IPS-18a (cell line): ENCODE measurements around the gene SH3RF2.

Experiments used
- H3K27ac ChIP-seq: one replicate; pipeline ENCODE4 v1.5.1; 2013; ENCODE audit warnings: low read length
- H3K27me3 ChIP-seq: one replicate; pipeline ENCODE4 v1.6.1; 2013; ENCODE audit warnings: mild to moderate bottlenecking, low read length; ENCODE audit not compliant: control insufficient read depth, insufficient read depth
- H3K36me3 ChIP-seq: one replicate; pipeline ENCODE4 v1.6.1; 2013; ENCODE audit warnings: low read depth, low read length; ENCODE audit not compliant: control insufficient read depth
- H3K4me1 ChIP-seq: one replicate; pipeline ENCODE4 v1.6.1; 2013; ENCODE audit warnings: low read depth, low read length; ENCODE audit not compliant: control insufficient read depth
- H3K4me3 ChIP-seq: one replicate; pipeline ENCODE4 v1.5.1; 2013; ENCODE audit warnings: low read length
- H3K9ac ChIP-seq: one replicate; pipeline ENCODE4 v1.6.1; 2013; ENCODE audit warnings: mild to moderate bottlenecking, low read length, moderate library complexity
- H3K9me3 ChIP-seq: one replicate; pipeline ENCODE4 v1.6.1; 2013; ENCODE audit warnings: low read depth, low read length; ENCODE audit not compliant: control insufficient read depth

The SH3RF2 gene

DNA sequence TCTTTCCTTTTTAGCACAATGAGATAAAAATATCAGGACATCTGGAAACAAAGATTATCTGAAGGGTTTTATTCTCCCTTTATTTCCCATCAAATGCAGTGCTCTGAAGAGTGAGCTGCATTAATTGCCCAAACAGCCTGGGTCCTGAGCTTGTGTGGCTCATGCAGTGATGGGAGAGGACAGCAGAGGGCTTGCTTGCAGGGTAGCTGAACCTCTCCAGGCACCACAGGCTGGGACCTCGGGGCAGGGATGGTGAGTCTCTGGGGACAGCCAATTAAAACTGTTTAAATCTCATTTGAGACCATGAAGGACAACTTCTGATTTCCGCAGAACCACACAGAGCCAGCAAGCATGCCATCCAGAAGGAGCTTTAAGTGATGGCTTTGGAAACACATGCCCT lies 97.7 kb downstream of the SH3RF2 start:
- Histone ChIP-seq H3K36me3 (no peaks in the 10 kb centered on the region), H3K27me3 (no peaks in the 10 kb centered on the region), H3K27ac (no peak overlapping the region), H3K9me3 (no peaks in the 10 kb centered on the region), H3K9ac (no peak overlapping the region), H3K4me1 (no peaks in the 10 kb centered on the region), H3K4me3 (no peak overlapping the region)

- Histone ChIP-seq H3K9me3 (no peaks in the 10 kb centered on the region), H3K4me3 (no peak overlapping the region), H3K27ac (no peak overlapping the region), H3K4me1 (no peaks in the 10 kb centered on the region), H3K9ac (no peak overlapping the region), H3K27me3 (no peaks in the 10 kb centered on the region), H3K36me3 (no peaks in the 10 kb centered on the region)
These were observed 98.2 kb downstream of the SH3RF2 start for GRCh38 chr5:146034605-146035004.

DNA sequence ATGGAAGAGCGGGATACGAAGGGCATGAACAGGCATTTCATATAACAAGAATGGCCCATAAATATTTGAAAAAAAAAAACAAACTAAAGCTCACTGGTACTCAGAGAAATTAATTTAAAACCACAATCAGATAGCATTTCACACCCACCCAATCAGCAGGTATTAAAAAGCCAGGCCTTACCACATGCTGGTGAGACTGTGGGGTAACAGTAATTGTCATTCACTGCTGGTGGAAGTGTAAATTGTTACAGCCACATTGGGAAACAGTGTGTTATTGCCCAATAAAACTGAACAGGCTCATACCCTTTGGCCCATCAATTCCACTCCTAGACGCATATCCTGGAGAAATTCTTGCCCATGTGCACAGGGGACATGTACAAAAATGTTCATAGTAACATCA lies 103.0 kb downstream of the SH3RF2 start:
- H3K4me1 ChIP-seq: no peaks in the 10 kb centered on the region
- no peaks in the 10 kb centered on the region for H3K9me3 ChIP-seq
- H3K9ac ChIP-seq: no peak overlapping the region
- H3K27me3 ChIP-seq: no peaks in the 10 kb centered on the region
- H3K36me3 ChIP-seq: no peaks in the 10 kb centered on the region
- no peak overlapping the region for H3K27ac ChIP-seq
- no peak overlapping the region for H3K4me3 ChIP-seq

GRCh38 chr5:146040527-146040926 lies 104.1 kb downstream of the SH3RF2 start:
- no peaks in the 10 kb centered on the region for H3K27me3 ChIP-seq
- no peak overlapping the region for H3K27ac ChIP-seq
- H3K4me1 ChIP-seq: no peaks in the 10 kb centered on the region
- no peak overlapping the region for H3K9ac ChIP-seq
- no peaks in the 10 kb centered on the region for H3K36me3 ChIP-seq
- no peaks in the 10 kb centered on the region for H3K9me3 ChIP-seq
- no peak overlapping the region for H3K4me3 ChIP-seq

GRCh38 chr5:146041180-146041789 lies 104.9 kb downstream of the SH3RF2 start:
- Histone ChIP-seq H3K9me3 (no peaks in the 10 kb centered on the region), H3K36me3 (no peaks in the 10 kb centered on the region), H3K27me3 (no peaks in the 10 kb centered on the region), H3K4me1 (no peaks in the 10 kb centered on the region), H3K27ac (no peak overlapping the region), H3K9ac (no peak overlapping the region), H3K4me3 (no peak overlapping the region)

GRCh38 chr5:146042628-146043279 lies 106.4 kb downstream of the SH3RF2 start:
- no peak overlapping the region for H3K27ac ChIP-seq
- no peak overlapping the region for H3K4me3 ChIP-seq
- no peaks in the 10 kb centered on the region for H3K9me3 ChIP-seq
- H3K9ac ChIP-seq: no peak overlapping the region
- H3K4me1 ChIP-seq: no peaks in the 10 kb centered on the region
- no peaks in the 10 kb centered on the region for H3K36me3 ChIP-seq
- H3K27me3 ChIP-seq: no peaks in the 10 kb centered on the region

GRCh38 chr5:146043722-146044121 lies 107.3 kb downstream of the SH3RF2 start:
- Histone ChIP-seq H3K9ac (no peak overlapping the region), H3K27me3 (no peaks in the 10 kb centered on the region), H3K4me3 (no peak overlapping the region), H3K36me3 (no peaks in the 10 kb centered on the region), H3K9me3 (no peaks in the 10 kb centered on the region), H3K4me1 (no peaks in the 10 kb centered on the region), H3K27ac (no peak overlapping the region)

DNA sequence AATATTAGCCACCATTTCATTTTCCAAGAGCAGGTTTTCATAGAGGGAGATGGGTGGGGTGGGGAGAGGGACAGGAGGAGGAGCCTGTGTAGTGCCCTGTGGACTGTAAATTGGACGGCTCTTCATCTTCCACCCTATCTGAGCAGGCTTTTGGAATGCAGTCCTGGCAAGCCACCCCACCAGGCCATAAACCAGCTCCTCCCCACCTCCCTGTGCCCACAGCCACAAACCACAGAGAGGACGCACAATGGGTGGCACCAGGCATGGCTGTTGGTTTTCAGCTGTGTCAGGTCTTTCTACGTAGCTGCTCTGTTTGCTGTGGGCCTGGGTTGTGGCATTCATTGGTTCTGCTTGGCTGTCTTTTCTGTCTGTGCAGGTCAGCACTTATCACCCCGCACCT lies 111.0 kb downstream of the SH3RF2 start:
- H3K9me3 ChIP-seq: no peaks in the 10 kb centered on the region
- no peak overlapping the region for H3K9ac ChIP-seq
- no peak overlapping the region for H3K4me3 ChIP-seq
- H3K27ac ChIP-seq: no peak overlapping the region
- no peaks in the 10 kb centered on the region for H3K4me1 ChIP-seq
- H3K27me3 ChIP-seq: no peaks in the 10 kb centered on the region
- no peaks in the 10 kb centered on the region for H3K36me3 ChIP-seq

DNA sequence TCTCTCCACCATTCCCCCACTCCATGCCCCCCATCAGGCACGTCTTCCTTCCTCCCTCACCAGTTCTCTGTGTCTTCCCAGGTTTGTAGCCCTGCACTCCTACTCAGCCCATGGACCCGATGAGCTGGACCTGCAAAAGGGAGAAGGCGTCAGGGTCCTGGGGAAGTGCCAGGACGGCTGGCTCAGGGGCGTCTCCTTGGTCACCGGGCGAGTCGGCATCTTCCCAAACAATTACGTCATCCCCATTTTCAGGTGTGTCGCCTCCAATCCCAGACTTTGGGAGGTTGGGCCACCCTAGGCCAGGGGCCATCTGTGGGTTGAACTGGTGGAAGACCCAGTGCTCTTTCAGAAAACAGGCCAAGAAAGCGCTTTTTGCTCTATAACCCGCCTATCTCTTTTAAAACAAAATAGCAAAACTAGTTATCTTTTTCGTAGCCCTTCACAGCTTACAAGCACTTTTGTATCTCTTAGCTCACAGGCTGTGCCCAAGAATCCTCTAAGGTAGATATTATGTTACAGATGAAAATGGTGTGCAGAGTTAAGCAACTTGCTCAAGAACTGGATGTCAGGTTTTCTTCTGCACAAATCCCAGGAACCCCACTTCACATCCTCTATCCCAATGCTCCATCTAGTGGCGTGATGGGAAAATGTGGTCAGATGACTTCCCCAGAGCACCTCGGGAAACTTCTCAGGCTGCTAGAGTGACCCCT lies 112.8 kb downstream of the SH3RF2 start:
- no peaks in the 10 kb centered on the region for H3K27me3 ChIP-seq
- H3K9ac ChIP-seq: no peak overlapping the region
- no peak overlapping the region for H3K27ac ChIP-seq
- H3K4me1 ChIP-seq: no peaks in the 10 kb centered on the region
- no peaks in the 10 kb centered on the region for H3K36me3 ChIP-seq
- H3K9me3 ChIP-seq: no peaks in the 10 kb centered on the region
- H3K4me3 ChIP-seq: no peak overlapping the region

- H3K9ac ChIP-seq: no peak overlapping the region
- no peaks in the 10 kb centered on the region for H3K9me3 ChIP-seq
- H3K4me1 ChIP-seq: no peaks in the 10 kb centered on the region
- no peaks in the 10 kb centered on the region for H3K27me3 ChIP-seq
- no peak overlapping the region for H3K27ac ChIP-seq
- no peak overlapping the region for H3K4me3 ChIP-seq
- H3K36me3 ChIP-seq: no peaks in the 10 kb centered on the region
These were observed 113.3 kb downstream of the SH3RF2 start for GRCh38 chr5:146049704-146050026.

DNA sequence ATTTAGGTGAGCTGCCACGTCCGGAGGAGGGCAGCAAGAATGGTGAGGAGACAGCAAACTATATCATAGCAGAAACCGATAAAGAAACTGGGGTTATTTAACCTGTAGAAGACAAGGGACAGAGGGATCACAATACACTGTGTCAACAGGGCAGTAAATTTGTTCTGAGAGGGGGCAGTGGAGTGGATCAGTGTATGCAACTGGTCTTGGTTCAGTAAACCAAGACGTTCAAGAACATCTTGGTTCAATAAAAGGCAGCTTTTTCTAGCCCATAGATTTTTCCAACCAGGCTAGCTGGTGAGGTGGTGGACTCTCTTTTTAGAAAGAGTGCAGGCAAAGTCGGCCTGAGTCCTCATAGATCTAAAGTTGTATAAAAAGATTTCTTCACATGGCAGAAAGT lies 113.7 kb downstream of the SH3RF2 start:
- H3K9me3 ChIP-seq: no peaks in the 10 kb centered on the region
- no peaks in the 10 kb centered on the region for H3K36me3 ChIP-seq
- no peaks in the 10 kb centered on the region for H3K27me3 ChIP-seq
- H3K9ac ChIP-seq: no peak overlapping the region
- H3K4me1 ChIP-seq: no peaks in the 10 kb centered on the region
- H3K4me3 ChIP-seq: no peak overlapping the region
- H3K27ac ChIP-seq: no peak overlapping the region

DNA sequence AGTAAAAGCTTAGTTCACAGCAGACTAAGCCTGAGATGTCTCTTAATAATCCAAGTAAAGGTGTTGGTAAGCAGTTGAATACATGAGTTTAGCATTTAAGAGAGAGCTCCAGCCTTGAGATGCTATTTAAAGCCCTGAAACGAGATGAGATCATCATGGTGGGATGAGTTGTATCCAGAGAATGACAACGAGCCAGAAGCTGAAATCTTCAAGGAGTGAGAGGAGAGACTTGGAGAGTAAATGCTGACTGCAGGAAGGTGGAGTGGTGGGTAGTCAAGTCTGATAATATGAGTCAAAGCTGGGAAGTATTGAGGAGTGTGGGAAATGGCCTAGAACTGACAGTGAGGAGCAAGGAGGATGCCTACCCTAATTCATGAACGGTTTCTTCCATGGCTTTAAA lies 115.3 kb downstream of the SH3RF2 start:
- H3K9ac ChIP-seq: no peak overlapping the region
- no peak overlapping the region for H3K4me3 ChIP-seq
- H3K27me3 ChIP-seq: no peaks in the 10 kb centered on the region
- no peak overlapping the region for H3K27ac ChIP-seq
- H3K9me3 ChIP-seq: no peaks in the 10 kb centered on the region
- H3K4me1 ChIP-seq: no peaks in the 10 kb centered on the region
- H3K36me3 ChIP-seq: no peaks in the 10 kb centered on the region
